NOMO-1 treated with dmso at 0.1 percent for 144 hours (cell line): ENCODE data around the gene PPM1D.
A peak's percentile ranks its signal among the peaks of the same experiment; 100 is the strongest.
"Not testable (repeated sequence)": the region's sequence is repeated elsewhere in the genome, so short reads cannot be mapped to it uniquely, and the experiment has no call there.

ENCODE experiments used
- DNase-seq: peaks from one replicate; lab custom pipeline; 2025; ENCODE audit not compliant: unreplicated experiment; lab: John Stamatoyannopoulos, UW

Gene PPM1D

DNA sequence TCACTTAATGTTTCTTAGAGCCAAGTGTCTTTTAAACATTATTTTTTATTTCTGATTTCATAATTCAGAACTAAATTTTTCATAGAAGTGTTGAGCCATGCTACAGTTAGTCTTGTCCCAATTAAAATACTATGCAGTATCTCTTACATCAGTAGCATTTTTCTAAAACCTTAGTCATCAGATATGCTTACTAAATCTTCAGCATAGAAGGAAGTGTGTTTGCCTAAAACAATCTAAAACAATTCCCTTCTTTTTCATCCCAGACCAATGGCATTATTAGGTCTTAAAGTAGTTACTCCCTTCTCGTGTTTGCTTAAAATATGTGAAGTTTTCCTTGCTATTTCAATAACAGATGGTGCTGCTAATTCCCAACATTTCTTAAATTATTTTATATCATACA is 64.0 kb downstream of the PPM1D start:
- DNase-seq, result no peak

GRCh38 chr17:60665602-60666001 is 65.6 kb downstream of the PPM1D start:
- no peak for DNase-seq

DNA sequence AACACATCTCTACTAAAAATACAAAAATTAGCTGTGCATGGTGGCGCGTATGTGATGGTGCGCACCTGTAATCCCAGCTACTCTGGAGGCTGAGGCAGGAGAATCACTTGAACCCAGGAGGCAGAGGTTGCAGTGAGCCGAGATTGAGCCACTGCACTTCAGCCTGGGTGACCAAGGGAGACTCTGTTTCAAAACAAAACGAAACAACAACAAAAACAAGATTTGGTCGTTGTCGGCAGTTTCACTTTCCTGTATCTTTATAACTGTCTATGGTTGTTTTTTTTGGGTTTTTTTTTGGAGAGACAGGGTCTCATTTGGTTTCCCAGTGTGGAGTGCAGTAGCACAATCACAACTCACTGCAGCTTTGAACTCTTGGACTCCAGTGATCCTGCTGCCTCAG is 68.7 kb downstream of the PPM1D start:
- DNase-seq, result not testable (repeated sequence)

DNA sequence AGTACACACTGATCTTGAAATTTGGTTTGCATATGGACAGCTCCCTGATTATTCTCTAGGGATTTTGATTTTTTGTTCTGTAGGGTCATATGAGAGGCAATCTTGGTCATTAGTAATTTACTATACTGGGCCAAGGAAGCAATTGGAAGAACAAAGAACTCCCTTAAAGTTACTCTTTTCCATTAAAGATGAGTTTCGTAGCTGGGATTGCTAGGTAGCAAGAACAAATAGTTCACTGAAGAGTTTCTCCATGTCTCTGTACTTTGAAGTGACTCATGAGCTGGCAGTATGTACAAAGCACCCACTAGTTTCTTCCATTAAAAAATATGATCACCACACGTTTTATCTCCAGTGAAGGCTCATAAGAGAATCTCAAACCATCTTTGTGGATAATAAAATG is 71.5 kb downstream of the PPM1D start:
- no peak for DNase-seq

- not testable (repeated sequence) for DNase-seq
Observed at GRCh38 chr17:60674637-60675036, 74.6 kb downstream of the PPM1D start.

- no peak for DNase-seq
Observed at GRCh38 chr17:60675997-60676396, 76.0 kb downstream of the PPM1D start.

DNA sequence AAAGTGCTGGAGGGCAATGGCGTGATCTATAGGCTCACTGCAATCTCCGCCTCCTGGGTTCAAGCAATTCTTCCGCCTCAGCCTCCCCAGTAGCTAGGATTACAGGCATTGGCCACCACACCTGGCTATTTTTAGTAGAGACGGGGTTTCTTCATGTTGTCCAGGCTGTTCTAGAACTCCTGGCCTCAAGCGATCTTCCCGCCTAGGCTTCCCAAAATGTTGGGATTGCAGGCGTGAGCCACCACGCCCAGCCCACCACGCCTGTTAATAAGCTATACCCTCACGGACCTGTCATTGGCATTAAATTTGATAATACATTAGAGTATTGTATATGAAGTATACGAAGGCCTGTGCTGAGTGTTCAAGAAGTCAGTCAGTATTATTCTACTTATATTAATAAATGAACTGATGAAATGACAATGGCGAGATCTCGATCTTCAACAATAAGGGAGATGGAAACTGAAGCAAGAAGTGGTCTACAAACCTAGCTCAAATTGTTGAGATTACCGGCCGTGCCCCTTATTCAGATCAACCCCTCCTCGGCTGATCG is 76.8 kb downstream of the PPM1D start:
- no peak for DNase-seq

- DNase-seq, result peak; percentile 96
Observed at GRCh38 chr17:60677308-60678117, 77.5 kb downstream of the PPM1D start, which contains the start of gene BCAS3. BCAS3 (plus strand) TSS chr17:60677851.

GRCh38 chr17:60678118-60678444 is 78.1 kb downstream of the PPM1D start:
- DNase-seq, result no peak

DNA sequence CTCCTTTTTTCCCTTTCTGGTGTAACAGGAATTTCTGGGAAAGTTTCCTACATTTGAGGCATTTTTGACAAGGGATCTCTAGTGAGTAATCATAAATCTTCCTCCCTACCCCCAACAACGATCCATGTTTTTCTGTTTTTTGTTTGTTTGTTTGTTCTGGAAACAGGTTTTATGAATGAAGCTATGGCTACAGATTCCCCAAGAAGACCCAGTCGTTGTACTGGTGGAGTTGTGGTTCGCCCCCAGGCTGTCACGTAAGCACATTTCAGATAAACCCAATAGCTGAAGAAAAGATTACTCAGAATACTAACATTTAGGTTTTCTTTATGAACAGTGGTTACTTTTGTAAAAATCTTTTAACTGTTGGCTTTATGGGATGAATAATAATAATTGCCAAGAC is 79.3 kb downstream of the PPM1D start:
- no peak for DNase-seq

GRCh38 chr17:60680754-60681153 is 80.8 kb downstream of the PPM1D start:
- no peak for DNase-seq

- no peak for DNase-seq
Observed at GRCh38 chr17:60685437-60685836, 85.4 kb downstream of the PPM1D start.

DNA sequence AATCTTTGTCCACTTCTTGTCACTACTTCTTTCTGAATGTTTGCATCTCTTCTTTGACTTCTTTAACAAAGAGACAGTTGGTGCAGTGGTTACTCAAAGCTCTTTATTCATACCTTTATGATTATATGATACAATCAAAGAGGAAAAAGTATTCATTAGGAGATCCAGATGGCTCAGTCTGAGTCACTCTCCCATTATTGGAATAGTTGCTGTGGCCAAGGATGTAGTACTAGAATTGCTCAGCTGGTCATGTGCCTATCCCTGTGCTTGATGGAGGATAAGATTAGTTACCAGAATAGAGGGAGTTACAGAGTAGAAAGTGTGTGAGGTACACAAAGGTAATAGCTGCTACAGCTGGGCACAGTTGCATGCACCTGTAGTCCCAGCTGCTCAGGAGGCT is 96.0 kb downstream of the PPM1D start:
- no peak for DNase-seq

DNA sequence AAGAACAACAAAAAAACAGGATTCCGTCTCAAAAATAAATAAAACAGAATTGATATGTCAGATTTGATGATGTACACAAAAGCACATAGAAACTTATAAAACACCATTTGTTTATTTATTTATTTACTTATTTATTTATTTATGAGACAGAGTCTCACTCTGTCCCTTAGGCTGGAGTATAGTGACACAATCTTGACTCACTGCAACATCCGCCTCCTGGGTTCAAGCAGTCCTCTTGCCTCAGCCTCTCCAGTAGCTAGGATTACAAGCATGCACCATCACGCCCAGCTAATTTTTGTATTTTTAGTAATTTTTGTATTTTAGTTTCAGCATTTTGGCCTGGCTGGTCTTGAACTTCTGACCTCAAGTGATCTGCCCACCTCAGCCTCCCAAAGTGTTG is 99.1 kb downstream of the PPM1D start:
- DNase-seq, result no peak

- no peak for DNase-seq
Observed at GRCh38 chr17:60704170-60704569, 104.2 kb downstream of the PPM1D start.

GRCh38 chr17:60712675-60713074 is 112.7 kb downstream of the PPM1D start:
- DNase-seq, result no peak

- DNase-seq, result no peak
Observed at GRCh38 chr17:60713608-60714007, 113.6 kb downstream of the PPM1D start.
